Fibroblast of mammary gland (primary cell): ENCODE results near the gene RAB18.

Source experiments
- DNase-seq: peaks from one replicate; pipeline ENCODE4 v3.0.0-alpha.2; 2010; ENCODE audit warnings: low read depth
- H3K4me3 ChIP-seq: 2 replicates; pipeline ENCODE4 v1.5.1; 2011; ENCODE audit warnings: low read depth, mild to moderate bottlenecking, low read length, moderate library complexity; ENCODE audit not compliant: control insufficient read depth
- TF ChIP-seq, protein P1 (sequence below): conservative IDR thresholded peaks from 2 replicates; pipeline ENCODE4 v1.5.1; 2011; ENCODE audit warnings: low read depth, low read length, inconsistent platforms; ENCODE audit not compliant: control insufficient read depth, insufficient read depth

The RAB18 gene

DNA sequence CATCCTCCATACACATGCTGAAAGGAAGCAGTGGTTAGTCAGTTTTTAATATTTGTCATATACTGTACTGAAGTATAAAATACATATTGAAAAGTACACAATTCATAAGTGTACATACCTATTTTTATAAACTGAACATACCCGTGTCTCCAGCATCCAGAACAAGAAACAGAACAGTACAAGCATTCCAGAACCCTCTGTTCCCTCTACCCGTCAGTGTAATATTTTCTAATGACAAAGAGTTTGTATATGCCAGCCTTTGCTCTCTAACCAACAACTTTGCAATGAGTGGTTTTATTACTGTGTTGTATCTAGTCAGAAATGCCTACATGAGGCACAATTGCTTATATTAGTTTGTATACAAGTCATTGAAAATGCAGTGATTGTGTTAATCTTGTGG lies 18.7 kb upstream of the RAB18 start:
- TF ChIP-seq, protein P1, sequence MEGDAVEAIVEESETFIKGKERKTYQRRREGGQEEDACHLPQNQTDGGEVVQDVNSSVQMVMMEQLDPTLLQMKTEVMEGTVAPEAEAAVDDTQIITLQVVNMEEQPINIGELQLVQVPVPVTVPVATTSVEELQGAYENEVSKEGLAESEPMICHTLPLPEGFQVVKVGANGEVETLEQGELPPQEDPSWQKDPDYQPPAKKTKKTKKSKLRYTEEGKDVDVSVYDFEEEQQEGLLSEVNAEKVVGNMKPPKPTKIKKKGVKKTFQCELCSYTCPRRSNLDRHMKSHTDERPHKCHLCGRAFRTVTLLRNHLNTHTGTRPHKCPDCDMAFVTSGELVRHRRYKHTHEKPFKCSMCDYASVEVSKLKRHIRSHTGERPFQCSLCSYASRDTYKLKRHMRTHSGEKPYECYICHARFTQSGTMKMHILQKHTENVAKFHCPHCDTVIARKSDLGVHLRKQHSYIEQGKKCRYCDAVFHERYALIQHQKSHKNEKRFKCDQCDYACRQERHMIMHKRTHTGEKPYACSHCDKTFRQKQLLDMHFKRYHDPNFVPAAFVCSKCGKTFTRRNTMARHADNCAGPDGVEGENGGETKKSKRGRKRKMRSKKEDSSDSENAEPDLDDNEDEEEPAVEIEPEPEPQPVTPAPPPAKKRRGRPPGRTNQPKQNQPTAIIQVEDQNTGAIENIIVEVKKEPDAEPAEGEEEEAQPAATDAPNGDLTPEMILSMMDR, result no peak
- H3K4me3 ChIP-seq, result no peak overlapping the region

DNA sequence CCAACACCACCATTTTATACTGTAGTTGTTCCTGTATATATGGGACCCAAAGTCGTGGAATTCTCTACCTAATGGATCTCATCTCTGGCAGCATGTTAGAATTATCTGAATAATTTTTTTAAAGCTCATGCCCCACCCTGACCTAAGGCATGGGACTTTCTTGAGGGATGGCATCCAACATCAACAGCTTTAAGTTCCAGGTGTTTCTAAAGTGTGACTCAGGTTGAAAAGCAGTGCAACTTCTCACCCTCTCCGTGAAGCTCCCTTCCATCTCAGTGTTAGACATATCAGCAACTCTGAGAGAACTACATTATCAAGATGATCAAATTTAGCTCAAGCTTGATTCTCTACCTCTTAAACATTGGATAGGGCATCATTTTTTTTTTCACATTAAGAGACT lies 18.1 kb upstream of the RAB18 start:
- DNase-seq, result no peak
- H3K4me3 ChIP-seq, result no peak overlapping the region
- TF ChIP-seq, protein P1, result no peak

More for the DNA sequence above, 18.7 kb upstream of the RAB18 start:
- no peak for DNase-seq

DNA sequence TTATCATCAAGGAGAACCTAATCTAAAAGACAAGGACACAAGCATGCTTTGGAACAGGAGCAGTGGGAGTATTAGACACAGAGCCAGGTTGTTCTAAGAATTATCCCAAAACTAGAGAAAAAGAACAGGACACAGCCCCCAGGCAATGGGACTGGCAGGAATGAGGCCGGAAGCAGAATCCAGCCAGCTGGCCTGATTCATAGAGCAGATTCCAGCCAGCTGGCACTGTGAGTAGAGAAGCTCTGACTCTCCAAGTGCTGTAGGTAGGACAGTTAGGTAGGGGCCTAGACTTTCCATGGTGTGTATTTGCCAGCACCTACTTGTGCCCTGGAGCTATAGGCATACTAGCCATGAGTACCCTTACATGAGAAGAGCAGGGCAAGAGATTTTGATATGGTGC lies 13.3 kb upstream of the RAB18 start:
- DNase-seq, result no peak
- TF ChIP-seq, protein P1, result no peak
- no peak overlapping the region for H3K4me3 ChIP-seq

DNA sequence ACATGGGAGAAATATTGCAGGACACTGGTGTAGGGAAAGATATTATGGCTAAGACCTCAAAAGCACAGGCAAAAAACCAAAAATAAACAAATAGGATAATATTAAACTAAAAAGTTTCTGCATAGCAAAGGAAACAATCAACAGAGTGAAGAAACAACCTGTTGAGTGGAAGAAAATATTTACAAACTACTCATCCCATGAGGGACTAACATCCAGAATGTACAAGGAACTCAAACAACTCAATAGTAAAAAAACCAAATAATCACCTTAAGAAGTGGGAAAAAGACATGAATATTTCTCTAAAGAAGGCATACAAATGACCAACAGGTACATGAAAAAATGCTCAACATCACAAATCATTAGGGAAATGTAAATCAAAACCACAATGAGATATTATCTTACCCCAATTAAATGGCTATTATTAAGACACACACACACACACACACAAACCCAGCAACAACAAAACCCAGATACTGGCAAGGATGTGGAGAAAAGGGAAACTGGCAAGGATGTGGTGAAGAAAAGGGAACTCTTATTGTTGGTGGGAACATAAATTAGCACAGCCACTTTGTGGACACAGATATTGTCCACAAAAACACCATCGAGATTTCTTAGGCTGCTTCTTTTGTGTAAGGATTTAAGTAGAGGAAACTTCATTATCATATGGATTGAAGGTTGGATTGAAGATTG lies 9.8 kb upstream of the RAB18 start:
- no peak for DNase-seq
- TF ChIP-seq, protein P1, result no peak
- no peak overlapping the region for H3K4me3 ChIP-seq

DNA sequence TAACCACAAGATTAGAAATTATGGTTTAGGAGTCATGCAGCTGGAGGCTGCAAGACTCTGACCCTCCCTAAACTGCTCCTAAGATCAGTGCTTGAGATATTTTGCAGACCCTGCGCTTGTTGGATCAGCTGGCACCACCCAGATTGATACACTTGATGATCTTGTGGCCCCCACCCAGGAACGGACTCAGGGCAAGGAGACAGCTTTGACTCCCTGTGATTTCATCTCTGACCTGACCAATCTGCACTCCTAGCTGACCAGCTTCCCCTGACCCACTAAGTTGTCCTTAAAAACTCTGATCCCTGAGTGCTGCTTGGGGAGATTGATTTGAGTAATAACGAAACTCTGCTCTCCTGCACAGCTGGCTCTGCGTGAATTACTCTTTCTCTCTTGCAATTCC lies 8.0 kb upstream of the RAB18 start:
- no peak overlapping the region for H3K4me3 ChIP-seq
- TF ChIP-seq, protein P1, result no peak
- DNase-seq, result no peak

DNA sequence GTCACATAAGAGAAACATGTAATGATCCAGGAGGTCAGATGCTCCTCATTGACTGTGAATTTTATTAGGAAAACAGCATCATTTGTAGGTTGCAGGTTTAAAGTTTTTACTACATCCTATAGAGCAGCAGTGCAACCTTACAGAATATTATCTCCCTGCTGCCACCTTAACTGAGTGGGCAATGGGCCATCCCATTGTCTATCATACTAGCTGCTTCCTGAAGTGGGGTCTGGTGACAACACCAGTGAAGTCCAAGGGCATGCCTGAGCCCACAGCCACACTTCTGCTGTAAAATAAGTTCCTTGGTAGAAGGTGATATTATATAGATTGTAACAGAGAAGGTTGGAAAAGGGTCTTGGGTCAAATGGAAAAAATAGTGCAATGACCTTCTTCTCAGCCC lies 4.0 kb upstream of the RAB18 start:
- no peak overlapping the region for H3K4me3 ChIP-seq
- TF ChIP-seq, protein P1, result no peak
- DNase-seq, result no peak

DNA sequence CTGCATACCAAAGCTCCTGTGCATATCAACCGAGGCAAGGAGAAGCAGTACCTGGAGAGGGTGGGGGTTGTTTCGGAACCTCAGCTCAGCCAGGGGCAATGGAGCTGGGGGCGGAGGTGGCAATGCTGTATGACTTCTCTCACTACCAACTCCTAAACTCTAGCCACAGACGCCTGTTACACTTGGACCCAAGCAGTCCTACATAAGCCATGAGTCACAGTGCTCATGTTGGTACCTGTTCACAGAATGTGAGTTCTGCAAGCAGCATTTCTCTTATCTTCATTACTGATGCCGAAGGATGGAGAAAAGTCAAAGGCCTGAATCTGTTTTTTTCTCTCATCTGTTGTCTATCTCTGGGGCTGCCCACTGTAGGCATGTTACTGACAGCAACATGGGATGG lies 3.2 kb upstream of the RAB18 start:
- no peak for DNase-seq
- no peak overlapping the region for H3K4me3 ChIP-seq
- TF ChIP-seq, protein P1, result no peak
